ENCODE data around the gene GHR. TPM values are rescaled to one million over a fixed set of nuclear protein-coding genes. Genes with fewer than 3 reads are reported as not detected.
A peak's percentile ranks its signal among the peaks of the same experiment; 100 is the strongest.
"Not testable (repeated sequence)": the region's sequence is repeated elsewhere in the genome, so short reads cannot be mapped to it uniquely, and the experiment has no call there.

GHR gene
- total RNA-seq, 1 donor = under 0.01 TPM

- no peak for DNase-seq (ENCODE audit: low read depth in 2 of 3, low spot score in 2 of 3)
Measured at GRCh38 chr5:42638972-42639371, 215.7 kb downstream of the GHR start.

DNA sequence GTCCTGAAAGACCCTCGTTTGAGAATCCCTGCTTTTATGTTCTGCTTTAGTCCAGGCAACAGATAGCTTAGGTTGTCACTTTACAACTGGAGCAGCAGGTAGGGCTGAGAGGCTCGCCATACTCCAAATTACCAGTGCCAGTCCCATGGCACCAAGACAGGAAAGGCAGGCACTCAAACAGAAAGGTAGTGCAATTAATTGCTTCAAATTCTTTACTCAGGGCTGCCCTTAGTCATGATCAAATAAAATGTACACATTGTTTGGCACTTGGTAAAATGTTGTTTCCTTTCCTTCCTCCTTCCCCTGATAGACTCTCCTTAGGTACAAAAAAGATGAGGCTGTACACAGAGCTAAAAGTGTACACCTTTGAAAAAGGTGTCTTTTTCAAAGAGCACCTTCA lies 217.6 kb downstream of the GHR start:
- no peak for DNase-seq (ENCODE audit: low read depth in 2 of 3, low spot score in 2 of 3)

DNA sequence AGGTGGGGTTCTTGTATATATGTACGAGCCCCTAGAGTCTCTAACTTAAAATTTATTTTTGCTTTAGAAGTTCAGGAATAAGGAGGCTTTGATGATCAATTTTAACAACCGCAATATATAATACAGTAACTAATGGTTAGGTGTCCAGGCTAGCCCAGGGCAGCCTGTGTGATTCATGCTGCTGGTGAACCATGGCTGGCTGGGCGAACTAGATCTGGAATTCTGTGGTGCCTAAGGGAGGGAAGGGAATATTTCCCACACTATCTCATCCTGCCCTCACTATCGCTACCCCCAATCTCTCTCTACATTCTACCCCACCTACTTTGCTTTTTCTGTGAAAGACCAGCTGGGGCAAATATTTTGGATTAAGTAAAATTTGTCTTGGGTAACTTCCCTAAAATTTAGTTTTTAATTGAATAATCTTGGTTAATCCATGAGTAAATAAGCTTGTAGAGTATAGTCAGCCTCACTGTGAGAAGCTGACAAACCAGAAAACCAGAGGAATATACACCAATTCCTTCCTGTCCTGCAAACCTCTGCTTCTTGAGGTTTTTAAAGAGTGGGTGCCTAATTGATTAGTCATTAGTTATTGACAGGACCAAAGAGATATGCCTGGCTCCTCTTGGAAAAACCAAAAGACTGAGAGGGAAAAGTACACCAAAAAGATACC lies 218.2 kb downstream of the GHR start:
- no peak for DNase-seq (ENCODE audit: low read depth in 2 of 3, low spot score in 2 of 3)

- no peak for DNase-seq (ENCODE audit: low read depth in 2 of 3, low spot score in 2 of 3)
Measured at GRCh38 chr5:42642006-42642405, 218.8 kb downstream of the GHR start.

GRCh38 chr5:42643360-42643759 lies 220.1 kb downstream of the GHR start:
- DNase-seq (ENCODE audit: low read depth in 2 of 3, low spot score in 2 of 3) = no peak

DNA sequence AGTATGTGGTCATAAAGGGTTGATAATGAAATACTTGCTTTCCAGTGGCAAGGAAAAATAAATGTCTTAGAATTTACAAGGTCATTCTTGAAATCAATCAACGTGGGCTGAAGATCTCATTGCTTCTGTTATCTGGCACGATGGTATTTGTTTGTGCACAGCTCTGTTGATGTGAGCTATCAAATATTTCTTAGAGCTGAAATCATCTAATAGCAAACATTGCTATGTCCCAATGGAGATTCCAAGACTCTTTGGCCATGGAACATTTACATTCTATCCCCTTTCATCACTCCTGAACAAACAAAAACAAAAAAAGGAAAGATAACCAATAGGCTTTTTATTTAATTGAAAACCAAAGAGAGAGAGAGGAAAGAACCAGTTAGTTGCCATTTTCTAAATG lies 221.9 kb downstream of the GHR start:
- DNase-seq (ENCODE audit: low read depth in 2 of 3, low spot score in 2 of 3) = no peak

DNA sequence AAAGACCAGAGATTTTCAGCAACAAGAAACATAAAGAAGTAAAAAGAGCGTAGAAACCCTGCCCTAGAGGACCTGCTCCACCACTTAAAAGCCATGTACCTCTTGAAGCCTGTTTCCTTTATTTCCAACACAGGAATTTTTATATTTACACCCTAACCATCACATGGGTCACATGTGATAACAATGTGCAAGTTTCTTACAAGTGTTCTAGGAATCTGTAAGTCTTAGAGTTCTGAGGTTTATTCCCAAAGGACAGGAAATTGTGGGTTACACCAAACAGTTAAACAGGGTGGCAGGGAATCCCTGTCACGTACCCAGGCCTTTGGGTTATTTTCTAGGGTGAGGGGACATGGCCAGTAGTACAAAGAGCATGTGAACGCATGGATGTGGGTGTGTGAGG lies 224.8 kb downstream of the GHR start:
- DNase-seq (ENCODE audit: low read depth in 2 of 3, low spot score in 2 of 3) = no peak

DNA sequence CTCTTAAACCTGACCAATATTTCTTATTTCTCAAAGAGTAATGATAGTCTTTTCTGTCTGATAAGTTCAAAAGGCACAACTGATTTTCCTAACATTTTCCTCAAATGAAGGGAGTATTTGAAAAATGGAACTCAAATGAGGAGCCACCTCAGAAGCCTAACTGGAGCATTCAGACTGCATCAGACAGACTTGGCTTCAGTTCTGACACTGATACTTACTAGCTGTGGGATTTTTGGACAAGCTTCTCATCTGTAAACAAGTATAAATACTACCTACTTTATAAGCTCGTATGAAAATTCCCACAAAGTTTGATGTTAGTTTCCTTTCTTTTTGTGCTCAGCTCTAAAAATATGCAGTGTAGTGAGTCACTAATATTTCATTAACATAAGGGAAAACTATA lies 225.7 kb downstream of the GHR start:
- DNase-seq (ENCODE audit: low read depth in 2 of 3, low spot score in 2 of 3) = no peak

- DNase-seq (ENCODE audit: low read depth in 2 of 3, low spot score in 2 of 3) = no peak
Measured at GRCh38 chr5:42650084-42650483, 226.8 kb downstream of the GHR start.

- no peak for DNase-seq (ENCODE audit: low read depth in 2 of 3, low spot score in 2 of 3)
Measured at GRCh38 chr5:42653705-42654104, 230.5 kb downstream of the GHR start.

DNA sequence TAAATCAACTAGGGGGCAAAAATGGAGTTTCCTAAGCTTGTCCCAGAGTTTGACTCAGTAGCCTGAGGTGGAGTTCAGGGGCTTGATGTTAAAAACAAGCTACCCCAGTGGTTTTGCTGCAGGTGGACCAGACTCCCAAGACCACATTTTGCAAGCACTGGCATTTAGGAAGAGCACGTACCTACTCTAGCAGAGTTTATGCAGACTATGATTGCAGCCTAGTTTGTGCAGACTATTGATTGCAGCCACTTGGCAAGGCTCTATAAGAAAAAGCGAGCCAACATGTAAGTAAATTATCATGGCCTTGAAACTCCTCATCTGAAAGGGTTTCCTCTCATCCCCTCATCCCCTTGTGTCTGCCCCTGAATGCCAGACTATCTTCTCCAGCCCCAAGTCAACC lies 231.4 kb downstream of the GHR start:
- DNase-seq (ENCODE audit: low read depth in 2 of 3, low spot score in 2 of 3) = no peak

- DNase-seq (ENCODE audit: low read depth in 2 of 3, low spot score in 2 of 3) = no peak
Measured at GRCh38 chr5:42655982-42656650, 232.9 kb downstream of the GHR start.

DNA sequence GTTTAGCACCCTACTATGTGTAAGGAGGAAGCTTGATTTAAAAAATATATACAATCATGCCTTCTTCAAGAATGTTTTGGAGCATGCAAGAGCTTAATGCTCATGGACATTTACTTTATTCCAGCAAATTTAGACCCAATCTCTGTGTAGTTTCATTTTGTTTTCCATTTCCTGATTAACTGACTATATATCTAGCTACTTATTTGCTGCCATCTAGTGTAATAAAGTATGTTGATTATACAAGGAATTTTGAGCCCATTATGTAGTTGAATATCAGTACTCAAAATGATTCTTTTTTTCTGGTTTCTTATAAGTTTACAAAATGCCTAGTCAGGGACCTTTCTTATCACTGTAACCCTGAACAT lies 233.4 kb downstream of the GHR start:
- peak in 2 of 3 donors; percentile 18 to 57 for DNase-seq (ENCODE audit: low read depth in 2 of 3, low spot score in 2 of 3)

GRCh38 chr5:42659869-42660268 lies 236.6 kb downstream of the GHR start:
- DNase-seq (ENCODE audit: low read depth in 2 of 3, low spot score in 2 of 3) = not testable (repeated sequence)

- no peak for DNase-seq (ENCODE audit: low read depth in 2 of 3, low spot score in 2 of 3)
Measured at GRCh38 chr5:42665857-42666256, 242.6 kb downstream of the GHR start.

DNA sequence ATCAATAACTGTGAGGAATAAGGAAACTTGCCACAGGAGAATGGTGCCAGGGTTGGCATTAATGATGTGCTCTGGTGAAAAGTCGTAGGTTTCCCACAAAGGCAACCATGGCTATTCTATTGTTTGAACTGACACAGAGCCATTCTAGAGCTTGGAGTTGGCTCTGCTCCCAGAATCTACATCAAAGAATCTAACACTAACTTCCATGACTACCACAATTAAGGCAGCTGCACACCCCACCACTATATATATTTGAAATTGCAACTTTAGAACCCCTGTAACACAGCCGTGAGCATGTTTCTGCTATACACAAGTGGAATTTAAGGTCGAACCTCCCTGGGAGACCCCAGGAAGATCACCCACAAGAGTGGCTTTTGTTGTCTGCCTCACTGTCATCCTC lies 243.6 kb downstream of the GHR start:
- no peak for DNase-seq (ENCODE audit: low read depth in 2 of 3, low spot score in 2 of 3)

DNA sequence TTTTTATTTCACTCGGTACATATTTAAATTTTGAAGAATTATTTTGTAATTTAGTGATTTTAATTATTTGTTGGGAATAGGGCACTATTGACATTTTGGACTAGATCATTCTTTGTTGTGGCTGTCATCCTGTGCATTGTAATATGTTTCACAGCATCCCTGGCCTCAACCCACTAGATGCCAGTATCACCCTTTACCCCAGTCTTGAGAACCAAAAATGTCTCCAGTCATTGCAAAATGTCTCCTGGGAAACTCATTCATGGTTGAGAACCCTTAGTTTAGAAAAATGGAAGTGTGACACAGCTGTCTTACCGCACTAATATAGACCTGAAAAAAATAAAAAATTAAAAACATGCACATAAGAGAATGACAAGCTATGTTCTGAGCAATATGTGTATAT lies 245.0 kb downstream of the GHR start:
- DNase-seq (ENCODE audit: low read depth in 2 of 3, low spot score in 2 of 3) = no peak

- DNase-seq (ENCODE audit: low read depth in 2 of 3, low spot score in 2 of 3) = no peak
Measured at GRCh38 chr5:42672925-42673324, 249.7 kb downstream of the GHR start.

DNA sequence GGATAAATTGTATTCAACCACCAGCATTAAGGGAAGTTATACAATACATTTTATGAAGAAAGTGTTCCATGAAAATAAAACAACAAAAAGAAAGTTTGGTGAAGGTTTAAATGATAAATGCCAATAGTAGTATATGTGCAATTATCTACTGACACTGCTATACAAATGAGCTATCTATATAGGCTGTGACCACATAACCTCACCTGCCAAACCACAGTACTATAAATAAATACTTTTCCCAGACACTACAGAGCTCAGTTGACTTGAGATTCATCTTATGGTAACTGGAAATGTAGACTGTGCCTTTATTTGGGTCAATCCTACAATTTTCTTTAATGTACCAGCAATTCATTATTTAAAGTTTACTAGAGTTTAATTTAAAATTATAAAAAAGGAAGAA lies 252.4 kb downstream of the GHR start:
- no peak for DNase-seq (ENCODE audit: low read depth in 2 of 3, low spot score in 2 of 3)

DNA sequence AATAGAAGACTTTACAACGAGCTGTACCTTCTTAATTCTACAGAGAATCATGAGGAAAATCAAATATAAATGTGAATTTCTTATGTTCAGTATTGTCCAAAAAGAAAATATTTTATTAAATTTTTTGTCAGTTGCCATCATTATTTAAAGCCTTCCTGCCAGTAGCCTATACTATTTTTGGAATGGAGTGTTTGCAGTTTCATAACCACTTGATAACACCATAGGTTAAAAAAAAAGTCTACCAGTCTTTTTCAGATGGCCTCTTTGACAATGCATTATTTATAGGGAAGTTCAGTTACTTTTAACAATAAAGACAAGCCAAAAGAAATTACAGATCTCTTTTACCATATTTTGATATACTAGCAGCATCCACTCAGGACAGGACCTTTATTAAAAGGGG lies 253.1 kb downstream of the GHR start:
- DNase-seq (ENCODE audit: low read depth in 2 of 3, low spot score in 2 of 3) = peak in 1 of 3 donors; percentile 5

DNA sequence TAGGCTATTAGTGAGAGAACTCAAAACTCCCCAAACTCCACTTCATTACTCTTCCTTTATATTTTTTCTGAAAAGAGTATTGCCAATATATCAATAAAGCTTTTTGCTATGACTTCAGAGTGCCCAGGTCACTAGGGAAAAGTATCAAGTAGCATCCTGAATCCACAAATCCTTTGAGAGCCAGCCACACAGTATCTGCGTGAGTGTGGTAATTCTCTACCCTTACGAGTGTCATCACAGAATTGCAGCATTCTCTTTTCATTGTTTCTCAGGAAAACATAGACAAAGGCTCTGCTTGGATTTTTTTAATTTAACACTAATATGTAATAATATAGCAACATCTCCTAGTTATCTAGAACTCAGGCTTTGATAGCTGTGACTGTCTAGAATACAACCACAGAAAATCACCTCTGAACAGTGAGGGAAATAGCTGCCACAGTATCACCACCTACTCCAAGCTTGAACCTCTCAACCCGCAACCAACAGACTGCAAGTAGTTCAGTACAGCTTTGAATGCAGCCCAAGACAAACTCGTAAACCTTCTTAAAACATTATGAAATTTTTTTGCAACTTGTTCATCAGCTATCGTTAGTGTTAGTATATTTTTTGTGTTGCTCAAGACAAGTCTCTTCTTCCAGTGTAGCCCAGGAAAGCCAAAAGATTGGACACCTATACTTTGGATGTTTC lies 254.1 kb downstream of the GHR start:
- DNase-seq (ENCODE audit: low read depth in 2 of 3, low spot score in 2 of 3) = no peak

DNA sequence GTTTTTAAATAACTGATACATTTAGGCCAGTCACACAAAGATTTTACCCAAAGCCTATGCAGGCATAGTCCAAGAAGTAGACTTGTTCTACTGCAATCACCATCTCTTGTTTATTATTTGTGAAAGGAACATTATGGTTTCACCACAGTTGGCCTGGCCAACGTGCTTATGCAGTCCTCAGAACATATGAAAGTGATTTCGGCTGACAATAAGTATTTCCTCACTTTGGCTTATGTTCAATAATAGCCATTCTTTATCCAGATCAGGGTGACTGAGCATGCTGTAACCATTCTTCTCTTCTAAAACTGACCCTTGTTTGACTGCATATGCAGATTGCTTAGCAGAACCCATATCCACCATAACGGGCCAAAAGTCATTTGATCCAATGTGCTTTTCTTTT lies 256.8 kb downstream of the GHR start:
- no peak for DNase-seq (ENCODE audit: low read depth in 2 of 3, low spot score in 2 of 3)
